PFSK-1 (cell line): Measurements from ENCODE around the gene EPHA4.

Experiments used
- POLR2AphosphoS5 ChIP-seq: IDR thresholded peaks from 2 replicates; pipeline ENCODE4 v1.6.1; 2012; ENCODE audit warnings: low read depth, mild to moderate bottlenecking, control low read depth, low read length, moderate library complexity
- REST ChIP-seq, 2 experiments: IDR thresholded peaks; 2 replicates each; pipeline versions ENCODE4 v1.6.1 to v1.8.0; 2011 to 2012; ENCODE audit warnings: low read depth in 2 of 2, low read length in 2 of 2, control low read depth in 1 of 2, inconsistent platforms in 1 of 2, mild to moderate bottlenecking in 1 of 2, moderate library complexity in 1 of 2; ENCODE audit not compliant: insufficient read depth in 1 of 2
- SIN3A ChIP-seq: IDR thresholded peaks from 2 replicates; pipeline ENCODE4 v1.6.1; 2012; ENCODE audit warnings: mild to moderate bottlenecking, low read length, moderate library complexity, borderline replicate concordance; ENCODE audit not compliant: insufficient read depth

- no peak for TF ChIP-seq POLR2AphosphoS5
- TF ChIP-seq SIN3A, result no peak
- TF ChIP-seq REST (IDR thresholded peaks at IDR 0.05; ENCODE audit: insufficient read depth in 1 of 2, low read depth in 2 of 2, low read length in 2 of 2), result no peak
Measured at GRCh38 chr2:221442128-221442527, 130.0 kb downstream of the EPHA4 start.
